ENCODE results near the gene INCENP.

- no peak for TF ChIP-seq CTCF (IDR thresholded peaks at IDR 0.05)
- no peak for TF ChIP-seq EZH2 (IDR thresholded peaks at IDR 0.05; ENCODE audit: borderline replicate concordance, insufficient read depth, low read depth, low read length, poor library complexity, severe bottlenecking)
These were observed 3.6 kb downstream of the INCENP start for GRCh38 chr11:62127426-62127825.

Data from B cell (primary cell).